SK-N-SH (cell line): ENCODE results near the gene MAD1L1. TPM values are rescaled to one million over a fixed set of nuclear protein-coding genes. Genes with fewer than 3 reads are reported as not detected.

Source experiments
- CTCF ChIA-PET: fragments of 300-600, 350-600 bp; formaldehyde crosslinking; extraction: SDS; loops from one replicate; lab custom pipeline; 2021; lab: Yijun Ruan, JAX
- POLR2A ChIA-PET: fragments of 350-600 bp; sonication (Branson Sonifier 250); formaldehyde crosslinking; extraction: SDS; loops from one replicate; lab custom pipeline; 2020; ENCODE audit warnings: antibody characterized with exemption, inconsistent platforms; lab: Yijun Ruan, JAX
- DNase-seq: peaks from one replicate; pipeline ENCODE4 v3.0.0; 2012
- H2AFZ ChIP-seq: fragments of 200-600 bp; sonication (generic); 2 replicates; pipeline ENCODE4 v1.8.1; 2016; ENCODE audit warnings: antibody characterized with exemption, mild to moderate bottlenecking, low read depth
- H3F3A ChIP-seq: fragments of 200-600 bp; sonication (generic); replicated peaks from 2 replicates; pipeline ENCODE3; 2016; ENCODE audit warnings: antibody characterized with exemption, mild to moderate bottlenecking; ENCODE audit not compliant: insufficient read depth
- H3K27ac ChIP-seq, 2 experiments: fragments of 200-500 bp in 1 of 2; fragments of 200-600 bp in 1 of 2; sonication (Bioruptor generic) in 1 of 2; sonication (generic), shearing (Covaris generic) in 1 of 2; 2 replicates each; pipeline versions ENCODE4 v1.5.1 to v1.6.1; 2014 to 2016; ENCODE audit warnings: low read depth in 2 of 2, inconsistent platforms in 1 of 2, low read length in 1 of 2, mild to moderate bottlenecking in 1 of 2, mixed read lengths in 1 of 2
- H3K27me3 ChIP-seq: fragments of 200-600 bp; sonication (generic), shearing (Covaris generic); 2 replicates; pipeline ENCODE4 v1.6.1; 2016; ENCODE audit warnings: mixed run types; ENCODE audit not compliant: insufficient read depth
- H3K36me3 ChIP-seq, 2 experiments: fragments of 200-500 bp in 1 of 2; fragments of 200-600 bp in 1 of 2; sonication (Bioruptor generic) in 1 of 2; sonication (generic) in 1 of 2; replicated peaks in 1 of 2; 2 replicates each; pipeline versions ENCODE3 to v1.5.1; 2014 to 2016; ENCODE audit warnings: low read length in 1 of 2, mild to moderate bottlenecking in 1 of 2; ENCODE audit not compliant: insufficient read depth in 2 of 2, control insufficient read depth in 1 of 2
- H3K4me1 ChIP-seq, 2 experiments: fragments of 200-500 bp in 1 of 2; fragments of 200-600 bp in 1 of 2; sonication (Bioruptor generic) in 1 of 2; sonication (generic), shearing (Covaris generic) in 1 of 2; 2 replicates each; pipeline versions ENCODE4 v1.5.1 to v1.6.1; 2014 to 2016; ENCODE audit warnings: low read depth in 1 of 2, low read length in 1 of 2, mixed run types in 1 of 2; ENCODE audit not compliant: insufficient read depth in 2 of 2, control insufficient read depth in 1 of 2
- H3K4me2 ChIP-seq: fragments of 200-600 bp; sonication (generic), shearing (Covaris generic); 2 replicates; pipeline ENCODE4 v1.6.1; 2017; ENCODE audit warnings: mixed run types
- H3K4me3 ChIP-seq, 2 experiments: fragments of 200-500 bp in 1 of 2; fragments of 200-600 bp in 1 of 2; sonication (Bioruptor generic) in 1 of 2; sonication (generic), shearing (Covaris generic) in 1 of 2; 2 replicates each; pipeline versions ENCODE4 v1.5.1 to v1.8.1; 2014 to 2016; ENCODE audit warnings: low read depth in 2 of 2, inconsistent platforms in 1 of 2, low read length in 1 of 2, mild to moderate bottlenecking in 1 of 2, mixed read lengths in 1 of 2, moderate library complexity in 1 of 2
- H3K79me2 ChIP-seq: fragments of 200-600 bp; sonication (generic); 2 replicates; pipeline ENCODE4 v1.8.1; 2017; ENCODE audit warnings: mild to moderate bottlenecking; ENCODE audit not compliant: insufficient read depth
- H3K9ac ChIP-seq: fragments of 200-600 bp; sonication (generic); 2 replicates; pipeline ENCODE4 v1.6.1; 2017; ENCODE audit warnings: mixed run types
- H3K9me2 ChIP-seq: fragments of 200-600 bp; sonication (generic); 2 replicates; pipeline ENCODE4 v1.6.1; 2017; ENCODE audit warnings: mixed run types
- H3K9me3 ChIP-seq: fragments of 200-600 bp; sonication (generic); 2 replicates; pipeline ENCODE4 v1.6.1; 2017; ENCODE audit warnings: mixed run types, mild to moderate bottlenecking, moderate library complexity
- H4K20me1 ChIP-seq: fragments of 200-600 bp; sonication (generic); 2 replicates; pipeline ENCODE4 v1.6.1; 2017; ENCODE audit warnings: mild to moderate bottlenecking, mixed run types; ENCODE audit not compliant: insufficient read depth
- MAX ChIP-seq: IDR thresholded peaks from 2 replicates; pipeline ENCODE4 v1.4.0; 2012; ENCODE audit warnings: low read depth
- MEF2A ChIP-seq: IDR thresholded peaks from 2 replicates; pipeline ENCODE4 v1.4.0; 2012; ENCODE audit warnings: low read depth, borderline replicate concordance
- RAD21 ChIP-seq: IDR thresholded peaks from 2 replicates; pipeline ENCODE4 v1.6.1; 2012; ENCODE audit warnings: mild to moderate bottlenecking, low read length
- RCOR1 ChIP-seq: fragments of 150-350 bp; IDR thresholded peaks from 2 replicates; pipeline ENCODE4 v1.6.1; 2017; ENCODE audit warnings: antibody characterized with exemption, low read length
- RFX5 ChIP-seq: IDR thresholded peaks from 2 replicates; pipeline ENCODE4 v1.6.1; 2012; ENCODE audit warnings: mild to moderate bottlenecking, improper control_type of control experiment, low read length
- RXRA ChIP-seq: IDR thresholded peaks from 2 replicates; pipeline ENCODE4 v1.4.0; 2012; ENCODE audit warnings: low read depth, mild to moderate bottlenecking, borderline replicate concordance
- SMC3 ChIP-seq: IDR thresholded peaks from 2 replicates; pipeline ENCODE4 v1.6.1; 2012; ENCODE audit warnings: low read depth, low read length, improper control_type of control experiment
- TCF12 ChIP-seq: IDR thresholded peaks from 2 replicates; pipeline ENCODE4 v1.4.0; 2012
- TEAD4 ChIP-seq: IDR thresholded peaks from 2 replicates; pipeline ENCODE4 v1.4.0; 2012; ENCODE audit warnings: mild to moderate bottlenecking, borderline replicate concordance; ENCODE audit not compliant: insufficient read depth
- USF2 ChIP-seq: fragments of 150-350 bp; IDR thresholded peaks from 2 replicates; pipeline ENCODE4 v1.6.1; 2017; ENCODE audit warnings: antibody characterized with exemption, low read length, low read depth, borderline replicate concordance
- YY1 ChIP-seq: IDR thresholded peaks from 2 replicates; pipeline ENCODE4 v1.4.0; 2012; ENCODE audit warnings: low read depth, mild to moderate bottlenecking
- ZBTB33 ChIP-seq: IDR thresholded peaks from 2 replicates; pipeline ENCODE4 v1.4.0; 2012; ENCODE audit warnings: low read depth, borderline replicate concordance
- WGBS: methylation state at CpG from one replicate; pipeline ENCODE4 v1.1.6; 2017; ENCODE audit warnings: low lambda C conversion rate; 5-methylcytosine and 5-hydroxymethylcytosine counted together
- polyA plus RNA-seq, 3 experiments: library from polyadenylated mRNA; depleted of rRNA; stranded (reverse); fragments of >200 nt; gene quantifications; 2 replicates each; pipeline ENCODE4 v1.2.3, GENCODE V29; 2012
- TF ChIP-seq, protein P1 (sequence below): fragments of 150-350 bp; IDR thresholded peaks from 2 replicates; pipeline ENCODE4 v1.6.1; 2016; ENCODE audit warnings: mild to moderate bottlenecking, low read depth, low read length

MAD1L1 gene
- polyA plus RNA-seq, 1 of the 3 experiments (the other 2 are of a cell fraction): 46.2 TPM

DNA sequence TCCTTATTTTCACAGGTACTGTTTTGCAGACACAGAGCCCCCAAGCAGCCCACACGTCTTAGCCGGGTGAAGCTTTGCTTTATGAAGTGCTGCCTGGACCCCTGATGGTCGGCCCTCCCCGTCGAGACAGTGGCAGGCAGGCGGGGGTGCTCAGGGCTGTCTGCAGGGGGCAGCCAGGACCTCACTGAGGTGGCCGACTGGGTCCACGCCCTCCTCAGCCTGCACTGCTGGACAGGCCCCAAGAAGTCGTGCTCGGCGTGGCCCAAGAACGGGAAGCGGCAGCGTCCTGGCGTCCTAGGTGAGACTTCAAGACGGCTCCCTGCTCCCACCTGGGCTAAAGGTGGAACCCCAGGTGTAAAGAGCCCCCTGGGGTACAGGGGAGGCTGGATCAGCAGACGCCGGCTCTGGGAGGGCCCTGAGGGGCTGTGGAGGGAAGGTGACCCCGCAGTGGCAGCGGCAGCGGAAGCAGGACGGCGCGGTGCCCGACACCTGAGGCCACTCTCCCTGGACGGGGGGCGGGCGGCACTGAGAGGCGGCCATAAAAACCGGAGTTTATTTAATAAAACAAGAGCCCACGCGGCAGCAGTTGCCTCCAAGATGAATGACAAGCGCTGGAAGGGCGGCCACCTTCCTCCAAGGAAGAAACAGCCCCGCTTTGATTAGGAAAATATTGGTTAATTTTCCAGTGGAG, 383.2 kb downstream of the MAD1L1 start:
- Histone ChIP-seq H2AFZ (no peak overlapping the region), H3K4me1 (peaks cover 0 to 66% of the 10 kb centered on the region in 2 experiments; a peak in 1 of 4 replicates), H3K27me3 (no peaks in the 10 kb centered on the region), H3F3A (no peaks in the 10 kb centered on the region), H3K9me2 (no peaks in the 10 kb centered on the region), H3K9me3 (no peaks in the 10 kb centered on the region), H3K79me2 (no peaks in the 10 kb centered on the region), H3K36me3 (no peaks in the 10 kb centered on the region), H3K4me2 (no peak overlapping the region), H4K20me1 (no peaks in the 10 kb centered on the region), H3K9ac (no peak overlapping the region), H3K4me3 (no peak overlapping the region), H3K27ac (no peak overlapping the region)
- POLR2A ChIA-PET: no interaction called here
- no peak for DNase-seq
- CTCF ChIA-PET: interaction anchor here (1.2 kb wide), 1 partner anchor 498 kb away, joined by 3 read pairs; no protein-coding TSS in a partner anchor
- 95% methylated on average over 35 of the region's 35 CpGs for WGBS
- TF ChIP-seq RAD21 (no peak), TCF12 (no peak), TEAD4 (no peak), USF2 (no peak), SMC3 (no peak), ZBTB33 (no peak), RCOR1 (no peak), YY1 (no peak), MAX (no peak), RFX5 (no peak)
- TF ChIP-seq, protein P1, sequence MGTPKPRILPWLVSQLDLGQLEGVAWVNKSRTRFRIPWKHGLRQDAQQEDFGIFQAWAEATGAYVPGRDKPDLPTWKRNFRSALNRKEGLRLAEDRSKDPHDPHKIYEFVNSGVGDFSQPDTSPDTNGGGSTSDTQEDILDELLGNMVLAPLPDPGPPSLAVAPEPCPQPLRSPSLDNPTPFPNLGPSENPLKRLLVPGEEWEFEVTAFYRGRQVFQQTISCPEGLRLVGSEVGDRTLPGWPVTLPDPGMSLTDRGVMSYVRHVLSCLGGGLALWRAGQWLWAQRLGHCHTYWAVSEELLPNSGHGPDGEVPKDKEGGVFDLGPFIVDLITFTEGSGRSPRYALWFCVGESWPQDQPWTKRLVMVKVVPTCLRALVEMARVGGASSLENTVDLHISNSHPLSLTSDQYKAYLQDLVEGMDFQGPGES: no peak

- no peaks in the 10 kb centered on the region for H3F3A ChIP-seq
- TF ChIP-seq RXRA (no peak), TCF12 (no peak), MEF2A (no peak)
- no peak overlapping the region for H2AFZ ChIP-seq
- H4K20me1 ChIP-seq: no peaks in the 10 kb centered on the region
- H3K9ac ChIP-seq: no peak overlapping the region
- no peaks in the 10 kb centered on the region for H3K9me3 ChIP-seq
- POLR2A ChIA-PET: no interaction called here
- DNase-seq: no peak
- no peak overlapping the region for H3K4me2 ChIP-seq
- CTCF ChIA-PET: interaction anchor here (1.2 to 1.6 kb wide), 2 partner anchors 8 to 499 kb away, joined by 3 to 4 read pairs; no protein-coding TSS in a partner anchor
- no peaks in the 10 kb centered on the region for H3K79me2 ChIP-seq
- no peaks in the 10 kb centered on the region for H3K9me2 ChIP-seq
- H3K4me3 ChIP-seq: no peak overlapping the region
- H3K36me3 ChIP-seq: no peaks in the 10 kb centered on the region
- 95% methylated on average over 15 of the region's 15 CpGs for WGBS
- peaks cover 0 to 67% of the 10 kb centered on the region in 2 experiments; a peak in 1 of 4 replicates for H3K4me1 ChIP-seq
- H3K27me3 ChIP-seq: no peaks in the 10 kb centered on the region
- no peak overlapping the region for H3K27ac ChIP-seq
Measured at GRCh38 chr7:1848911-1849311, 383.8 kb downstream of the MAD1L1 start.
